Cardiac fibroblast (primary cell): ENCODE results near the gene RNF223.

Experiments used
- DNase-seq, 2 donors: peaks; one replicate each; pipeline versions ENCODE4 v3.0.0 to v3.0.0-alpha.2; 2010; ENCODE audit warnings: low read depth in 2 of 2
- H3K4me3 ChIP-seq, 2 donors: replicated peaks in 1 of 2; 1 replicate in 1 of 2; 2 replicates in 1 of 2; pipeline ENCODE4 v1.5.1; 2011; ENCODE audit warnings: low read depth in 2 of 2, low read length in 2 of 2, mild to moderate bottlenecking in 2 of 2, moderate library complexity in 1 of 2
- CTCF ChIP-seq: IDR thresholded peaks from one replicate; pipeline ENCODE4 v1.5.1; 2011; ENCODE audit warnings: low read depth, mild to moderate bottlenecking, low read length, inconsistent platforms

The RNF223 gene

GRCh38 chr1:1054971-1055370, 19.1 kb downstream of the RNF223 start:
- DNase-seq = no peak
- no peak overlapping the region for H3K4me3 ChIP-seq
- TF ChIP-seq CTCF = no peak

- no peak for TF ChIP-seq CTCF
- no peak overlapping the region for H3K4me3 ChIP-seq
- no peak for DNase-seq
Measured at GRCh38 chr1:1054099-1054700, 19.9 kb downstream of the RNF223 start.

GRCh38 chr1:1053682-1054081, 20.4 kb downstream of the RNF223 start:
- TF ChIP-seq CTCF = no peak
- H3K4me3 ChIP-seq = no peak overlapping the region
- no peak for DNase-seq

GRCh38 chr1:1053022-1053421, 21.1 kb downstream of the RNF223 start:
- TF ChIP-seq CTCF = no peak
- no peak for DNase-seq
- H3K4me3 ChIP-seq = no peak overlapping the region

- TF ChIP-seq CTCF = no peak
- no peak overlapping the region for H3K4me3 ChIP-seq
- DNase-seq = no peak
Measured at GRCh38 chr1:1052003-1052840, 21.9 kb downstream of the RNF223 start.

DNA sequence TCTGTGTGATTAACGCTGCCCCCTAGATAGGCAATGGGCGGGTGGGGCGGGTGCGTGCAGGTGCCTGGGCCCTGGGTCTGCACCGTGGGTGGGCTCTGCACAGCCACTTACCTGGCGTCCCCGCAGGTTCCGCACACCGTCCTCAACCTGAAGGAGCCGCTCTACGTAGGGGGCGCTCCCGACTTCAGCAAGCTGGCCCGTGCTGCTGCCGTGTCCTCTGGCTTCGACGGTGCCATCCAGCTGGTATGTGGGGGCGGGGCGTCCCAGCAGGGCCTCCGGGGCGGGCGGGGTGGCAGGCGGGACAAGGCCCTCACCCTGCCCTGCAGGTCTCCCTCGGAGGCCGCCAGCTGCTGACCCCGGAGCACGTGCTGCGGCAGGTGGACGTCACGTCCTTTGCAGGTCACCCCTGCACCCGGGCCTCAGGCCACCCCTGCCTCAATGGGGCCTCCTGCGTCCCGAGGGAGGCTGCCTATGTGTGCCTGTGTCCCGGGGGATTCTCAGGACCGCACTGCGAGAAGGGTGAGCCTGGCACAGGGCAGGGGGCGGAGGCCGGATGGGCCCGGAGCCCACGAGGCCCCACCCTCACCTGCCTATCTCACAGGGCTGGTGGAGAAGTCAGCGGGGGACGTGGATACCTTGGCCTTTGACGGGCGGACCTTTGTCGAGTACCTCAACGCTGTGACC, 22.8 kb downstream of the RNF223 start:
- TF ChIP-seq CTCF = no peak
- DNase-seq = no peak
- no peak overlapping the region for H3K4me3 ChIP-seq
